H1 (cell line): ENCODE results near the gene APH1A. TPM values are rescaled to one million over a fixed set of nuclear protein-coding genes. Genes with fewer than 3 reads are reported as not detected.

Experiments used
- CTCF ChIA-PET: fragments of 300-600 bp; sonication (Branson Sonifier 250); formaldehyde crosslinking; loops from one replicate; lab custom pipeline; 2021; ENCODE audit not compliant: partially characterized antibody; lab: Charles Lee
- POLR2A ChIA-PET: fragments of 300-600 bp; sonication (Branson Sonifier 250); formaldehyde crosslinking; loops from one replicate; lab custom pipeline; 2021; ENCODE audit warnings: inconsistent platforms; ENCODE audit not compliant: partially characterized antibody; lab: Charles Lee
- DNase-seq, 2 experiments: peaks; one replicate each; pipeline versions ENCODE4 v3.0.0 to v3.0.0-alpha.2; 2010 to 2022; ENCODE audit warnings: low spot score in 2 of 2, low read depth in 1 of 2, mixed read lengths in 1 of 2
- FAIRE-seq: peaks from 2 replicates; lab custom pipeline; 2011; peaks lifted over from hg19 to GRCh38; lab: Jason Lieb, UNC
- H2AFZ ChIP-seq: 2 replicates; pipeline ENCODE4 v1.8.1; 2012; ENCODE audit warnings: low read length, inconsistent platforms
- H2AK5ac ChIP-seq: 2 replicates; pipeline ENCODE4 v1.6.1; 2013; ENCODE audit warnings: low read depth, low read length
- H2BK120ac ChIP-seq: replicated peaks from 2 replicates; pipeline ENCODE3; 2013; ENCODE audit warnings: low read depth, low read length, inconsistent platforms
- H2BK12ac ChIP-seq: 2 replicates; pipeline ENCODE4 v1.6.1; 2013; ENCODE audit warnings: low read depth, low read length
- H2BK15ac ChIP-seq: 2 replicates; pipeline ENCODE4 v1.6.1; 2013; ENCODE audit warnings: low read length
- H2BK20ac ChIP-seq: 2 replicates; pipeline ENCODE4 v1.6.1; 2013; ENCODE audit warnings: low read length
- H2BK5ac ChIP-seq: 2 replicates; pipeline ENCODE4 v1.6.1; 2013; ENCODE audit warnings: low read depth, low read length
- H3K14ac ChIP-seq: 2 replicates; pipeline ENCODE4 v1.6.1; 2013; ENCODE audit warnings: inconsistent platforms; ENCODE audit not compliant: insufficient read length
- H3K18ac ChIP-seq: 2 replicates; pipeline ENCODE4 v1.6.1; 2013; ENCODE audit warnings: low read length; ENCODE audit errors: extremely low read depth
- H3K23ac ChIP-seq: 2 replicates; pipeline ENCODE4 v1.6.1; 2013; ENCODE audit warnings: inconsistent platforms; ENCODE audit not compliant: insufficient read length
- H3K23me2 ChIP-seq: 2 replicates; pipeline ENCODE4 v1.6.1; 2013; ENCODE audit warnings: low read depth, low read length
- H3K27ac ChIP-seq: 2 replicates; pipeline ENCODE4 v1.6.1; 2011; ENCODE audit warnings: low read depth, low read length, inconsistent platforms
- H3K27me3 ChIP-seq, 4 experiments: replicated peaks in 1 of 4; 1 replicate in 1 of 4; 2 replicates in 3 of 4; pipeline versions ENCODE4 v1.6.1 to v1.8.1; 2011 to 2013; ENCODE audit warnings: low read length in 3 of 4, mild to moderate bottlenecking in 3 of 4, inconsistent platforms in 2 of 4, mixed read lengths in 2 of 4, moderate library complexity in 1 of 4; ENCODE audit not compliant: control insufficient read depth in 3 of 4, insufficient read depth in 3 of 4; ENCODE audit errors: extremely low read depth in 1 of 4
- H3K36me3 ChIP-seq, 4 experiments: 2 replicates each; pipeline versions ENCODE4 v1.6.1 to v1.8.1; 2011 to 2013; ENCODE audit warnings: mild to moderate bottlenecking in 4 of 4, low read length in 3 of 4, moderate library complexity in 2 of 4, control low read depth in 1 of 4, inconsistent platforms in 1 of 4; ENCODE audit not compliant: insufficient read depth in 4 of 4, control insufficient read depth in 2 of 4
- H3K4ac ChIP-seq: replicated peaks from 2 replicates; pipeline ENCODE3; 2013; ENCODE audit warnings: low read length, low read depth, mixed read lengths, inconsistent platforms; ENCODE audit not compliant: insufficient read length
- H3K4me1 ChIP-seq, 4 experiments: replicated peaks in 1 of 4; 1 replicate in 1 of 4; 2 replicates in 3 of 4; pipeline versions ENCODE4 v1.6.1 to v1.8.1; 2011 to 2013; ENCODE audit warnings: low read length in 3 of 4, inconsistent platforms in 2 of 4, mixed read lengths in 1 of 4; ENCODE audit not compliant: insufficient read depth in 4 of 4, control insufficient read depth in 3 of 4
- H3K4me2 ChIP-seq, 2 experiments: 2 replicates each; pipeline versions ENCODE4 v1.6.1 to v1.8.1; 2011 to 2013; ENCODE audit warnings: low read depth in 2 of 2, low read length in 2 of 2, control low read depth in 1 of 2, inconsistent platforms in 1 of 2, mild to moderate bottlenecking in 1 of 2; ENCODE audit not compliant: insufficient read depth in 1 of 2
- H3K4me3 ChIP-seq, 4 experiments: fragments of 200-600, 300-600 bp in 1 of 4; sonication (generic), shearing (Covaris generic), sonication (Bioruptor Twin) in 1 of 4; 2 replicates each; pipeline versions ENCODE4 v1.5.1 to v1.8.1; 2011 to 2016; ENCODE audit warnings: low read length in 4 of 4, low read depth in 3 of 4, control low read depth in 2 of 4, inconsistent platforms in 2 of 4, mild to moderate bottlenecking in 2 of 4, mixed read lengths in 1 of 4, moderate library complexity in 1 of 4; ENCODE audit not compliant: insufficient read depth in 2 of 4; ENCODE audit errors: extremely low read depth in 1 of 4
- H3K56ac ChIP-seq: replicated peaks from 2 replicates; pipeline ENCODE3; 2013; ENCODE audit warnings: low read depth, mild to moderate bottlenecking, mixed read lengths, low read length, inconsistent platforms; ENCODE audit not compliant: insufficient read length
- H3K79me1 ChIP-seq: 2 replicates; pipeline ENCODE4 v1.6.1; 2013; ENCODE audit warnings: low read depth, low read length, control low read depth
- H3K79me2 ChIP-seq, 2 experiments: 2 replicates each; pipeline versions ENCODE4 v1.6.1 to v1.8.1; 2012 to 2013; ENCODE audit warnings: low read length in 2 of 2, mild to moderate bottlenecking in 2 of 2, inconsistent platforms in 1 of 2; ENCODE audit not compliant: insufficient read depth in 2 of 2, control insufficient read depth in 1 of 2
- H3K9ac ChIP-seq, 4 experiments: replicated peaks in 1 of 4; 1 replicate in 1 of 4; 2 replicates in 3 of 4; pipeline versions ENCODE4 v1.6.1 to v1.8.1; 2011 to 2013; ENCODE audit warnings: low read depth in 3 of 4, low read length in 3 of 4, control low read depth in 2 of 4, mild to moderate bottlenecking in 2 of 4, moderate library complexity in 2 of 4, inconsistent platforms in 1 of 4; ENCODE audit errors: extremely low read depth in 1 of 4
- H3K9me3 ChIP-seq, 2 experiments: 2 replicates each; pipeline versions ENCODE4 v1.6.1 to v1.8.1; 2012 to 2013; ENCODE audit warnings: mild to moderate bottlenecking in 2 of 2, moderate library complexity in 2 of 2, control low read depth in 1 of 2, inconsistent platforms in 1 of 2, low read depth in 1 of 2, low read length in 1 of 2, mixed read lengths in 1 of 2; ENCODE audit not compliant: insufficient read depth in 2 of 2
- H4K20me1 ChIP-seq, 2 experiments: replicated peaks in 1 of 2; 2 replicates each; pipeline versions ENCODE3 to v1.8.1; 2011 to 2013; ENCODE audit warnings: inconsistent platforms in 2 of 2, low read length in 2 of 2, mild to moderate bottlenecking in 1 of 2; ENCODE audit not compliant: insufficient read depth in 2 of 2, control insufficient read depth in 1 of 2
- H4K5ac ChIP-seq: 2 replicates; pipeline ENCODE4 v1.6.1; 2013; ENCODE audit warnings: low read length, low read depth, mixed read lengths, inconsistent platforms; ENCODE audit not compliant: insufficient read length
- H4K8ac ChIP-seq: 2 replicates; pipeline ENCODE4 v1.8.0; 2013; ENCODE audit warnings: mild to moderate bottlenecking, moderate library complexity, low read length, inconsistent platforms; ENCODE audit not compliant: insufficient read depth; ENCODE audit errors: extremely low read depth
- H4K91ac ChIP-seq: replicated peaks from 2 replicates; pipeline ENCODE3; 2013; ENCODE audit warnings: low read length, mixed read lengths, inconsistent platforms; ENCODE audit not compliant: insufficient read length
- EGR1 ChIP-seq: IDR thresholded peaks from 2 replicates; pipeline ENCODE4 v1.6.1; 2011; ENCODE audit warnings: low read depth, low read length, borderline replicate concordance
- EP300 ChIP-seq, 2 experiments: IDR thresholded peaks; 1 replicate in 1 of 2; 2 replicates in 1 of 2; pipeline ENCODE4 v1.6.1; 2011 to 2012; ENCODE audit warnings: low read depth in 2 of 2, low read length in 2 of 2, mild to moderate bottlenecking in 2 of 2, borderline replicate concordance in 1 of 2, inconsistent platforms in 1 of 2, moderate library complexity in 1 of 2
- MAFK ChIP-seq: IDR thresholded peaks from 2 replicates; pipeline ENCODE4 v1.6.1; 2012; ENCODE audit warnings: low read depth, mild to moderate bottlenecking, improper control_type of control experiment, low read length
- MAX ChIP-seq: IDR thresholded peaks from 2 replicates; pipeline ENCODE4 v1.6.1; 2012; ENCODE audit warnings: inconsistent platforms
- SAP30 ChIP-seq: fragments of 300-600 bp; sonication (generic); IDR thresholded peaks from 2 replicates; pipeline ENCODE4 v1.7.1; 2012; ENCODE audit warnings: low read length, moderate library complexity, mild to moderate bottlenecking, inconsistent platforms; ENCODE audit not compliant: insufficient read depth, insufficient replicate concordance
- SRF ChIP-seq: IDR thresholded peaks from 2 replicates; pipeline ENCODE4 v1.6.1; 2011; ENCODE audit warnings: mild to moderate bottlenecking, low read depth, low read length, moderate library complexity
- SUZ12 ChIP-seq: fragments of 200-600 bp; sonication (generic); IDR thresholded peaks from 2 replicates; pipeline ENCODE4 v1.6.1; 2012; ENCODE audit warnings: mild to moderate bottlenecking, inconsistent platforms, low read length, moderate library complexity, mixed read lengths
- TBP ChIP-seq: IDR thresholded peaks from 2 replicates; pipeline ENCODE4 v1.6.1; 2011; ENCODE audit warnings: low read depth, low read length, improper control_type of control experiment
- WGBS, 2 experiments: shearing (Covaris generic) in 1 of 2; methylation state at CpG; one replicate each; pipeline versions ENCODE4 v1.1.6 to v1.1.7; 2013 to 2015; ENCODE audit warnings: low lambda C conversion rate in 2 of 2, mixed read lengths in 2 of 2, inconsistent platforms in 1 of 2, low coverage in 1 of 2, missing lambda C conversion rate in 1 of 2; ENCODE audit not compliant: insufficient replicate concordance in 2 of 2, insufficient coverage in 1 of 2, insufficient read length in 1 of 2; ENCODE audit errors: extremely low coverage in 1 of 2, missing lambda C conversion rate in 1 of 2; 5-methylcytosine and 5-hydroxymethylcytosine counted together
- polyA plus RNA-seq, 7 experiments: library from polyadenylated mRNA; depleted of rRNA in 3 of 7; stranded (reverse) in 5 of 7; unstranded in 2 of 7; fragments of >200 nt in 5 of 7; fragments of 200-250 nt in 2 of 7; gene quantifications; 1 replicate in 5 of 7; 2 replicates in 1 of 7; 4 replicates in 1 of 7; pipeline versions ENCODE4 v1.2.1 to v1.2.3, GENCODE V29; 2011 to 2013; ENCODE audit warnings: missing spikeins in 2 of 7, mixed read lengths in 2 of 7
- total RNA-seq: library from RNA; stranded (reverse); fragmentation: NEBNext Ultra II Directional; extraction: Animal tissue kit (Norgen Biotek cat#: 25700); gene quantifications from 2 replicates; pipeline ENCODE4 v1.2.1, GENCODE V29; 2021

Gene APH1A
- total and polyA plus RNA-seq, 2 of the 8 experiments (the other 6 are each of a cell fraction or from before 2014, with no cell fraction given), result 111 to 183 TPM

GRCh38 chr1:150288382-150288781 is 19.6 kb upstream of the APH1A start:
- Histone ChIP-seq H3K18ac (no peak overlapping the region), H3K4ac (no peak overlapping the region), H3K9ac (no peak overlapping the region), H3K79me2 (no peaks in the 10 kb centered on the region), H3K23me2 (no peaks in the 10 kb centered on the region), H3K14ac (no peak overlapping the region), H2BK20ac (no peak overlapping the region), H4K20me1 (peaks cover 0 to 2% of the 10 kb centered on the region in 2 experiments), H4K91ac (no peak overlapping the region), H4K5ac (no peak overlapping the region), H3K23ac (no peak overlapping the region), H3K56ac (no peak overlapping the region), H3K27me3 (peaks cover 0 to 3% (median 1%) of the 10 kb centered on the region in 4 experiments; a peak in 3 of 7 replicates), H3K4me2 (no peak overlapping the region), H2BK12ac (no peak overlapping the region), H3K4me1 (peaks cover 0 to 2% (median under 1%) of the 10 kb centered on the region in 4 experiments; a peak in 2 of 7 replicates), H4K8ac (no peak overlapping the region), H2BK15ac (no peak overlapping the region), H3K36me3 (peaks cover 6 to 19% (median 11%) of the 10 kb centered on the region in 4 experiments; a peak in 7 of 8 replicates), H3K79me1 (no peaks in the 10 kb centered on the region), H2AFZ (no peak overlapping the region), H3K4me3 (no peak overlapping the region), H2BK5ac (no peak overlapping the region), H2AK5ac (no peak overlapping the region), H3K27ac (no peak overlapping the region), H2BK120ac (no peak overlapping the region), H3K9me3 (no peaks in the 10 kb centered on the region)
- WGBS, 2 experiments, result 88% methylated on average over 1 of the region's 1 CpG; no CpG with 5 or more reads in 1 of the 2 experiments
- no peak for TF ChIP-seq MAX
- TF ChIP-seq EGR1, result no peak
- TF ChIP-seq SAP30, result no peak
- no peak for TF ChIP-seq MAFK
- TF ChIP-seq TBP, result no peak
- TF ChIP-seq EP300 (IDR thresholded peaks at IDR 0.05; ENCODE audit: borderline replicate concordance in 1 of 2, low read depth in 2 of 2, low read length in 2 of 2), result no peak
- no peak for TF ChIP-seq SUZ12
- no peak for TF ChIP-seq SRF
- FAIRE-seq (no peak), DNase-seq (no peak)
- ChIA-PET CTCF (interaction anchor here (0.6 to 2.6 kb wide), 2 partner anchors 32 to 209 kb away, joined by 3 to 9 read pairs; no protein-coding TSS in a partner anchor), POLR2A (interaction anchor here (0.6 to 25.2 kb wide), 9 partner anchors 8 to 145 kb away, joined by 3 to 535 read pairs (median 3); partner anchors contain the start of genes APH1A, C1orf54 and CA14)
